H9 (cell line): Measurements from ENCODE around the gene CLEC16A. TPM values are rescaled to one million over a fixed set of nuclear protein-coding genes. Genes with fewer than 3 reads are reported as not detected.

Experiments
- DNase-seq: peaks from one replicate; pipeline ENCODE4 v3.0.0-alpha.2; 2017
- H2AFZ ChIP-seq: one replicate; pipeline ENCODE4 v1.6.1; 2013; ENCODE audit warnings: mild to moderate bottlenecking, low read length, control low read depth, moderate library complexity
- H2AK5ac ChIP-seq: 2 replicates; pipeline ENCODE4 v1.6.1; 2013; ENCODE audit warnings: low read length, control low read depth, mixed read lengths; ENCODE audit not compliant: insufficient read length
- H2BK120ac ChIP-seq: one replicate; pipeline ENCODE4 v1.6.1; 2013; ENCODE audit warnings: low read depth, mild to moderate bottlenecking, low read length, control low read depth, inconsistent platforms; ENCODE audit not compliant: poor library complexity, severe bottlenecking
- H2BK12ac ChIP-seq: 2 replicates; pipeline ENCODE4 v1.6.1; 2013; ENCODE audit warnings: low read length, control low read depth, mixed read lengths, low read depth; ENCODE audit not compliant: insufficient read length
- H2BK15ac ChIP-seq: 2 replicates; pipeline ENCODE4 v1.6.1; 2013; ENCODE audit warnings: low read depth, low read length, control low read depth
- H2BK20ac ChIP-seq: one replicate; pipeline ENCODE4 v1.6.1; 2013; ENCODE audit warnings: low read depth, mild to moderate bottlenecking, low read length, control low read depth, inconsistent platforms; ENCODE audit not compliant: poor library complexity, severe bottlenecking
- H2BK5ac ChIP-seq: 2 replicates; pipeline ENCODE4 v1.6.1; 2013; ENCODE audit warnings: low read length, control low read depth, mixed read lengths; ENCODE audit not compliant: insufficient read length
- H3K14ac ChIP-seq: 2 replicates; pipeline ENCODE4 v1.6.1; 2013; ENCODE audit warnings: low read length, control low read depth; ENCODE audit not compliant: insufficient read depth
- H3K18ac ChIP-seq: 2 replicates; pipeline ENCODE4 v1.6.1; 2013; ENCODE audit warnings: low read depth, mild to moderate bottlenecking, mixed read lengths, low read length, control low read depth; ENCODE audit not compliant: insufficient read length
- H3K23ac ChIP-seq: 2 replicates; pipeline ENCODE4 v1.6.1; 2013; ENCODE audit warnings: low read length, control low read depth, mixed read lengths, low read depth; ENCODE audit not compliant: insufficient read length
- H3K23me2 ChIP-seq: 2 replicates; pipeline ENCODE4 v1.6.1; 2013; ENCODE audit warnings: low read depth, mild to moderate bottlenecking, mixed read lengths, low read length, control low read depth; ENCODE audit not compliant: insufficient read length, poor library complexity, severe bottlenecking
- H3K27ac ChIP-seq: 2 replicates; pipeline ENCODE4 v1.5.1; 2013; ENCODE audit warnings: low read length, control low read depth, mixed read lengths, low read depth; ENCODE audit not compliant: insufficient read length
- H3K27me3 ChIP-seq: 2 replicates; pipeline ENCODE4 v1.6.1; 2013; ENCODE audit warnings: low read length, control low read depth, inconsistent platforms; ENCODE audit not compliant: insufficient read depth
- H3K4ac ChIP-seq: 2 replicates; pipeline ENCODE4 v1.6.1; 2013; ENCODE audit warnings: low read depth, mild to moderate bottlenecking, control low read depth, inconsistent platforms, low read length, moderate library complexity
- H3K4me1 ChIP-seq: 2 replicates; pipeline ENCODE4 v1.6.1; 2013; ENCODE audit warnings: low read length, control low read depth, inconsistent platforms; ENCODE audit not compliant: insufficient read depth
- H3K4me2 ChIP-seq: 2 replicates; pipeline ENCODE4 v1.6.1; 2013; ENCODE audit warnings: low read length, control low read depth, mixed read lengths; ENCODE audit not compliant: insufficient read length, insufficient read depth
- H3K56ac ChIP-seq: 2 replicates; pipeline ENCODE4 v1.6.1; 2013; ENCODE audit warnings: low read depth, mild to moderate bottlenecking, mixed read lengths, low read length, control low read depth; ENCODE audit not compliant: insufficient read length
- H3K79me1 ChIP-seq: 2 replicates; pipeline ENCODE4 v1.6.1; 2013; ENCODE audit warnings: low read depth, mild to moderate bottlenecking, moderate library complexity, low read length, control low read depth, inconsistent platforms; ENCODE audit not compliant: insufficient read depth, poor library complexity, severe bottlenecking
- H3K79me2 ChIP-seq: 2 replicates; pipeline ENCODE4 v1.6.1; 2013; ENCODE audit warnings: low read length, control low read depth, inconsistent platforms; ENCODE audit not compliant: insufficient read depth
- H3K9ac ChIP-seq: 2 replicates; pipeline ENCODE4 v1.6.1; 2013; ENCODE audit warnings: low read length, control low read depth, mixed read lengths; ENCODE audit not compliant: insufficient read length; ENCODE audit errors: extremely low read depth
- H3K9me3 ChIP-seq: one replicate; pipeline ENCODE4 v1.6.1; 2013; ENCODE audit warnings: low read depth, low read length, inconsistent platforms; ENCODE audit not compliant: control insufficient read depth
- H3T11ph ChIP-seq: one replicate; pipeline ENCODE4 v1.6.1; 2013; ENCODE audit warnings: mild to moderate bottlenecking, low read length, control low read depth, inconsistent platforms
- H4K20me1 ChIP-seq: one replicate; pipeline ENCODE4 v1.6.1; 2013; ENCODE audit not compliant: control insufficient read depth, insufficient read length, insufficient read depth
- H4K5ac ChIP-seq: 2 replicates; pipeline ENCODE4 v1.6.1; 2013; ENCODE audit warnings: low read depth, mild to moderate bottlenecking, mixed read lengths, low read length, control low read depth; ENCODE audit not compliant: insufficient read length
- H4K8ac ChIP-seq: replicated peaks from 2 replicates; pipeline ENCODE4 v1.6.1; 2013; ENCODE audit warnings: low read length, control low read depth, mixed read lengths, low read depth; ENCODE audit not compliant: insufficient read length
- H4K91ac ChIP-seq: 2 replicates; pipeline ENCODE4 v1.6.1; 2013; ENCODE audit warnings: low read depth, mild to moderate bottlenecking, moderate library complexity, mixed read lengths, low read length, control low read depth; ENCODE audit not compliant: insufficient read length
- H3K27ac Mint-ChIP-seq, 3 experiments: 2 replicates in 2 of 3; 3 replicates in 1 of 3; pipeline ENCODE4 v1.8.0; 2020 to 2021; ENCODE audit warnings: mixed read lengths in 3 of 3, mild to moderate bottlenecking in 1 of 3, moderate library complexity in 1 of 3
- H3K27me3 Mint-ChIP-seq: 2 replicates; pipeline ENCODE4 v1.8.0; 2021; ENCODE audit warnings: low read depth, mild to moderate bottlenecking, moderate library complexity, mixed read lengths
- H3K36me3 Mint-ChIP-seq, 3 experiments: 2 replicates in 2 of 3; 3 replicates in 1 of 3; pipeline ENCODE4 v1.8.0; 2020 to 2021; ENCODE audit warnings: low read depth in 3 of 3, mixed read lengths in 3 of 3; ENCODE audit not compliant: insufficient read depth in 1 of 3
- H3K4me1 Mint-ChIP-seq, 2 experiments: 2 replicates each; pipeline ENCODE4 v1.8.0; 2020; ENCODE audit warnings: mixed read lengths in 2 of 2
- H3K4me3 Mint-ChIP-seq, 2 experiments: 2 replicates in 1 of 2; 3 replicates in 1 of 2; pipeline ENCODE4 v1.8.0; 2020 to 2021; ENCODE audit warnings: mild to moderate bottlenecking in 2 of 2, mixed read lengths in 2 of 2, moderate library complexity in 1 of 2
- H3K9me3 Mint-ChIP-seq, 2 experiments: 2 replicates in 1 of 2; 3 replicates in 1 of 2; pipeline ENCODE4 v1.8.0; 2020; ENCODE audit warnings: mild to moderate bottlenecking in 2 of 2, mixed read lengths in 2 of 2, moderate library complexity in 1 of 2
- WGBS: extraction: QIAGEN DNeasy Blood & Tissue Kit; methylation state at CpG from one replicate; pipeline ENCODE4 v1.1.7; 2013; ENCODE audit warnings: missing lambda C conversion rate, low lambda C conversion rate, mixed read lengths; ENCODE audit not compliant: insufficient read length; ENCODE audit errors: extremely low coverage; 5-methylcytosine and 5-hydroxymethylcytosine counted together
- total RNA-seq: library from RNA; stranded (reverse); gene quantifications from 2 replicates; pipeline ENCODE4 v1.2.1, GENCODE V29; 2021
- TF ChIP-seq, protein P1 (sequence below): fragments of 200-600 bp; sonication (generic); conservative IDR thresholded peaks from 3 replicates; pipeline ENCODE4 v1.8.0; 2021; ENCODE audit warnings: antibody characterized with exemption, mild to moderate bottlenecking

The CLEC16A gene
- total RNA-seq, 1 experiment from 2014 or later, result 15.2 TPM

DNA sequence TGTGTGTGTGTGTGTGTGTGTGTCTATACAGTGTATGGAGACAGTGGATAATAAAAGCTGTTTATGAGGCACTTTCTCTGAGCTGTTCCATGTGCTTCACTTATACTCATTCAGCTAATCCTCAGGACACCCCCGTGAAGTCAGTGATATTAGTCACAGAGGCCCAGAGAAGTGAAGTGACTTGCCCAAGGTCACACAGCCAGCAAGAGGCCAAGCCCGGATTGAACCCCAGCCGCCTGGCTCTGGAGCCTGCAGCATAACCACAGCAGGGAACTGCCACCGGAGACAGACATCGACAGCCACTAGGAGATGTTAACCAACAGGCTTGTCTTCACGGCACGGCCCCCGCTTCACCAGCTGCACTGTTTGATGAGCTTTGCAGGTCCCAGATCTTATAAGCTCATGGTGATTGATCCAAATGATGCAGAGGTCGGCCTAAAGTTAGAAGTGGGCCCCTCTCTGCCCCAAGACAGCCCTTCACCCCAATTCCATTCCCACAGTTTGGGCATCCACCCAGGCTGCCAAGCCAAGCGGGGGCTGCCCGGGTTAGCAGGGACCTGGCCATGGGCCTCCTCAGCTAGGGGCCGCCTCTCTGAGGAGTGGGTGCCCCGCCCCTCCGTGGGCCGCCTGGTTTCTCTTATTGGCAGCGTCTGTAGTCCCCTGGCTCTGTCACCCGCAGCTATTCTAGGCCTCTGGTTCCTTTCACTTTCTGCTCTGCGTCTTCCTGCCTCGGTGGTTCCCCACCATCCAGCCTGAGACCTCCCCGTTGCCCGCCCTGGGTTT, 280.7 kb downstream of the CLEC16A start:
- Mint-ChIP-seq H3K4me1 (0 out of 4 replicates have a peak, but pooled peaks cover 2 to 5% of the 10 kb centered on the region in 2 experiments), H3K4me3 (no peak overlapping the region), H3K36me3 (no peaks in the 10 kb centered on the region), H3K27ac (peak overlapping the region in 1 of 3 experiments; percentile 97; a peak in 1 of 7 replicates), H3K27me3 (peaks cover 6% of the 10 kb centered on the region; the same call in 1 of the 2 replicates), H3K9me3 (no peaks in the 10 kb centered on the region)
- Histone ChIP-seq H2AFZ (no peak overlapping the region), H2AK5ac (no peak overlapping the region), H3K27me3 (no peaks in the 10 kb centered on the region), H4K8ac (no peak overlapping the region), H3K23ac (no peak overlapping the region), H3K27ac (no peak overlapping the region), H3K4me1 (no peaks in the 10 kb centered on the region), H4K91ac (no peak overlapping the region), H3K79me2 (no peaks in the 10 kb centered on the region), H3K9ac (no peak overlapping the region), H3K14ac (no peak overlapping the region), H3K23me2 (no peaks in the 10 kb centered on the region), H4K5ac (no peak overlapping the region), H2BK12ac (no peak overlapping the region), H2BK20ac (no peak overlapping the region), H3K9me3 (no peaks in the 10 kb centered on the region), H2BK120ac (no peak overlapping the region), H3K79me1 (no peaks in the 10 kb centered on the region), H3K4ac (no peak overlapping the region), H4K20me1 (no peaks in the 10 kb centered on the region), H3T11ph (no peak overlapping the region), H3K4me2 (no peak overlapping the region), H2BK5ac (no peak overlapping the region), H3K56ac (no peak overlapping the region), H3K18ac (no peak overlapping the region), H2BK15ac (no peak overlapping the region)
- WGBS, result no CpG with 5 or more reads among the region's 21 CpGs
- TF ChIP-seq, protein P1, sequence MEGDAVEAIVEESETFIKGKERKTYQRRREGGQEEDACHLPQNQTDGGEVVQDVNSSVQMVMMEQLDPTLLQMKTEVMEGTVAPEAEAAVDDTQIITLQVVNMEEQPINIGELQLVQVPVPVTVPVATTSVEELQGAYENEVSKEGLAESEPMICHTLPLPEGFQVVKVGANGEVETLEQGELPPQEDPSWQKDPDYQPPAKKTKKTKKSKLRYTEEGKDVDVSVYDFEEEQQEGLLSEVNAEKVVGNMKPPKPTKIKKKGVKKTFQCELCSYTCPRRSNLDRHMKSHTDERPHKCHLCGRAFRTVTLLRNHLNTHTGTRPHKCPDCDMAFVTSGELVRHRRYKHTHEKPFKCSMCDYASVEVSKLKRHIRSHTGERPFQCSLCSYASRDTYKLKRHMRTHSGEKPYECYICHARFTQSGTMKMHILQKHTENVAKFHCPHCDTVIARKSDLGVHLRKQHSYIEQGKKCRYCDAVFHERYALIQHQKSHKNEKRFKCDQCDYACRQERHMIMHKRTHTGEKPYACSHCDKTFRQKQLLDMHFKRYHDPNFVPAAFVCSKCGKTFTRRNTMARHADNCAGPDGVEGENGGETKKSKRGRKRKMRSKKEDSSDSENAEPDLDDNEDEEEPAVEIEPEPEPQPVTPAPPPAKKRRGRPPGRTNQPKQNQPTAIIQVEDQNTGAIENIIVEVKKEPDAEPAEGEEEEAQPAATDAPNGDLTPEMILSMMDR, result no peak
- DNase-seq, result no peak
